ENCODE measurements around the gene TMEM196. TPM values are rescaled to one million over a fixed set of nuclear protein-coding genes. Genes with fewer than 3 reads are reported as not detected.

TMEM196 gene
- total RNA-seq, 1 donor from 2014 or later: not detected

DNA sequence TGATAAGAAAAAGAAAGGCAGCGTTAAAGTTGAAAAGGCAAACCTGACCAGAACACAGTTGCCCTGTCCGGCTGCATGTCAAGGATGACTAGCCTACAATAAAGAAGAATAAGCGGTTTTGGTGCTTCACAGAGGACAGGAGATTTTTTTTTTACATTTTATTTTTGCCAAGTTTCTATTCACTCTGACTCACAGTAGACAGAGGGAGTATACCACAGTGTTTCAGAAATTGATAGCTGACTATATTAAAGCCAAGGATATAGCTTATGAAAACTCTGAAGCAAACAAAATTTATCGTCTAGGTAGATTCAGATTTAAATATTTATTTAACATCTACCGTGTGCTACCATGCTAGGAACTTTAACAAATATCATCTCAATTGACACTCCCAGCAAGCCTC lies 47.6 kb downstream of the TMEM196 start:
- FAIRE-seq: no peak
- Histone ChIP-seq H3K36me3 (ENCODE audit: control insufficient read depth, insufficient read depth, low read length) (no peaks in the 10 kb centered on the region), H3K4me3 (ENCODE audit: low read depth, low read length) (no peak overlapping the region)

DNA sequence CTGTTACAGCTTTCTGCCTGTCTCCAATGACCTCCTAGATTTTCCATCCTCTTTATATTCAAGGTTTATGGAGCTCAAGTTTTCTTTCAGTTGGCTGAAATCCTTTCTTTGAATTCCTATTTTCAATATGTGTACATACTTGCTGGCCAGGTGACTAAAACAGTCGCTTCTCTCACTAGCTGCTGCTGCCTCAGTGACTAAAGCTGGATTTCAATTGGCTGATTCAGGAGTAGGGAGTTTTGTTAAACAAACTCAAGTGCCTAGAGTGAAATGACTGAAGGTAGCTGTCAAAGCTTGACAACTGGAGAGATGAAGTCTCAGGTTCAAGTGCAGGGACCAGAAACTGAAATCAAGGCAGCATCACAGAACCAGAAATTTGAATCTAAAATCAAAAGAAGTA lies 57.9 kb downstream of the TMEM196 start:
- peak; percentile 59 for DNase-seq (ENCODE audit: low read depth)
- FAIRE-seq: no peak

More for the DNA sequence above, 47.6 kb downstream of the TMEM196 start:
- no peaks in the 10 kb centered on the region for H3K27me3 ChIP-seq (ENCODE audit: control insufficient read depth, insufficient read depth, low read length)
- DNase-seq (ENCODE audit: low read depth): no peak
- TF ChIP-seq, protein P1, sequence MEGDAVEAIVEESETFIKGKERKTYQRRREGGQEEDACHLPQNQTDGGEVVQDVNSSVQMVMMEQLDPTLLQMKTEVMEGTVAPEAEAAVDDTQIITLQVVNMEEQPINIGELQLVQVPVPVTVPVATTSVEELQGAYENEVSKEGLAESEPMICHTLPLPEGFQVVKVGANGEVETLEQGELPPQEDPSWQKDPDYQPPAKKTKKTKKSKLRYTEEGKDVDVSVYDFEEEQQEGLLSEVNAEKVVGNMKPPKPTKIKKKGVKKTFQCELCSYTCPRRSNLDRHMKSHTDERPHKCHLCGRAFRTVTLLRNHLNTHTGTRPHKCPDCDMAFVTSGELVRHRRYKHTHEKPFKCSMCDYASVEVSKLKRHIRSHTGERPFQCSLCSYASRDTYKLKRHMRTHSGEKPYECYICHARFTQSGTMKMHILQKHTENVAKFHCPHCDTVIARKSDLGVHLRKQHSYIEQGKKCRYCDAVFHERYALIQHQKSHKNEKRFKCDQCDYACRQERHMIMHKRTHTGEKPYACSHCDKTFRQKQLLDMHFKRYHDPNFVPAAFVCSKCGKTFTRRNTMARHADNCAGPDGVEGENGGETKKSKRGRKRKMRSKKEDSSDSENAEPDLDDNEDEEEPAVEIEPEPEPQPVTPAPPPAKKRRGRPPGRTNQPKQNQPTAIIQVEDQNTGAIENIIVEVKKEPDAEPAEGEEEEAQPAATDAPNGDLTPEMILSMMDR (IDR thresholded peaks at IDR 0.05; ENCODE audit: insufficient read depth, low read length, severe bottlenecking): no peak

DNA sequence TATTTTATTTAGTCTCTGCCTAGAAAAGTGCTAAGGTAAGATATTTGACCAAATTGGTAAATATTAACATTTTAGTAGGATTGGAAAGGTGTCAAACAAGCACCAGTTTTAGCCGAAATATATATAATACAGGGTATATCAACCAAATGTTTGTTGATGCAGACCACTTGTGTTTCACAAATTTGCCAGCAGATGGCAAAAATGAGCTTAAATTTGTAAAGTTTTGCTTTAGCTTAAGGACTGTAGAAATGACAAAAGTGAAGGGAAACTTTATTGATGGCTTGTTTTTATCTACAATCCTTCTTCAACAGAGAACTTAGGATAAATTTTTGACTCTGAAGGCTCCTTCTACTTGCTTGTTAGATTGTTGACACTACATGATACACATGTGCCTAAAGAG lies 59.7 kb downstream of the TMEM196 start:
- DNase-seq (ENCODE audit: low read depth): peak; percentile 54
- TF ChIP-seq, protein P1 (IDR thresholded peaks at IDR 0.05; ENCODE audit: insufficient read depth, low read length, severe bottlenecking): peak; percentile 45
- Histone ChIP-seq H3K4me3 (ENCODE audit: low read depth, low read length) (no peak overlapping the region), H3K36me3 (ENCODE audit: control insufficient read depth, insufficient read depth, low read length) (no peaks in the 10 kb centered on the region), H3K27me3 (ENCODE audit: control insufficient read depth, insufficient read depth, low read length) (no peaks in the 10 kb centered on the region)
- FAIRE-seq: no peak

More for the DNA sequence above, 57.9 kb downstream of the TMEM196 start:
- no peaks in the 10 kb centered on the region for H3K36me3 ChIP-seq (ENCODE audit: control insufficient read depth, insufficient read depth, low read length)
- TF ChIP-seq, protein P1 (IDR thresholded peaks at IDR 0.05; ENCODE audit: insufficient read depth, low read length, severe bottlenecking): no peak
- no peak overlapping the region for H3K4me3 ChIP-seq (ENCODE audit: low read depth, low read length)
- no peaks in the 10 kb centered on the region for H3K27me3 ChIP-seq (ENCODE audit: control insufficient read depth, insufficient read depth, low read length)

DNA sequence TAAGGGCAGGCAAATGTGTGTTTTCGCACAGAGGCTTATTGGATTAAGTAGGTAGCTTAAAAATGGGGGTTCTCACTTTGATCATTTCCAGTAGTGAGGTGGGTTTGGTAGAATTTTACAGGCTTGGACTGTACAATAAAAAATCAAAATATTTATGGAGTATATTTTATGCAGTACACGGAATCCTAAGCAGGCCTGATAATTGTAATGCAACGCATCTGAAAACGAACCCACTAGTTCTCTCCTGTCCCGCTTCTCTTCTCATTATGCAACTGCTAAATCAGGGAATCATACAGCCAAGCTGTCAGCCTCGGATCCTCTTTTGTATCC lies 64.2 kb downstream of the TMEM196 start:
- Histone ChIP-seq H3K36me3 (ENCODE audit: control insufficient read depth, insufficient read depth, low read length) (no peaks in the 10 kb centered on the region), H3K27me3 (ENCODE audit: control insufficient read depth, insufficient read depth, low read length) (no peaks in the 10 kb centered on the region), H3K4me3 (ENCODE audit: low read depth, low read length) (no peak overlapping the region)
- no peak for FAIRE-seq
- TF ChIP-seq, protein P1 (IDR thresholded peaks at IDR 0.05; ENCODE audit: insufficient read depth, low read length, severe bottlenecking): no peak
- DNase-seq (ENCODE audit: low read depth): no peak

GRCh38 chr7:19708397-19709248 lies 64.8 kb downstream of the TMEM196 start, which contains the start of gene POLR1F:
TSS of gene POLR1F (minus strand) at chr7:19709037. CDS start at chr7:19709016, 21 bp downstream.
- peak within 1 kb of the TSS; percentile 68 for H3K4me3 ChIP-seq (ENCODE audit: low read depth, low read length)
- TF ChIP-seq, protein P1 (IDR thresholded peaks at IDR 0.05; ENCODE audit: insufficient read depth, low read length, severe bottlenecking): peak; percentile 94

More at GRCh38 chr7:19708397-19709248, 64.8 kb downstream of the TMEM196 start, which contains the start of gene POLR1F:
- H3K27me3 ChIP-seq (ENCODE audit: control insufficient read depth, insufficient read depth, low read length): no peaks in the 10 kb centered on the region
- no peak for FAIRE-seq
- no peaks in the 10 kb centered on the region for H3K36me3 ChIP-seq (ENCODE audit: control insufficient read depth, insufficient read depth, low read length)
- peak; percentile 86 for DNase-seq (ENCODE audit: low read depth)
